Stimulated activated CD8-positive, alpha-beta memory T cell treated with anti-CD3 and anti-CD28 coated beads, Interleukin-15, amount 100 ng/mL, for 4 hours (primary cell): ENCODE measurements around the gene LRIT1.
A peak's percentile ranks its signal among the peaks of the same experiment; 100 is the strongest.
"Not testable (repeated sequence)": the region's sequence is repeated elsewhere in the genome, so short reads cannot be mapped to it uniquely, and the experiment has no call there.

ENCODE experiments used
- DNase-seq, 2 donors: peaks; one replicate each; pipeline ENCODE4 v3.0.0-alpha.2; 2020; ENCODE audit warnings: low read depth in 2 of 2

LRIT1 gene

GRCh38 chr10:84241185-84241790 is at the start of gene LRIT1:
Gene LRIT1, minus strand, starts transcription at chr10:84241546. Its CDS starts 107 bp downstream, at chr10:84241439.
- DNase-seq, result no peak

- DNase-seq, result no peak
Observed at GRCh38 chr10:84290235-84290634, 48.9 kb upstream of the LRIT1 start.

- DNase-seq, result no peak
Observed at GRCh38 chr10:84289521-84290200, 48.3 kb upstream of the LRIT1 start.

- DNase-seq, result no peak
Observed at GRCh38 chr10:84288151-84288550, 46.8 kb upstream of the LRIT1 start.

- DNase-seq, result no peak
Observed at GRCh38 chr10:84286695-84287094, 45.3 kb upstream of the LRIT1 start.

- DNase-seq, result not testable (repeated sequence)
Observed at GRCh38 chr10:84279876-84280475, 38.6 kb upstream of the LRIT1 start.

- DNase-seq, result no peak
Observed at GRCh38 chr10:84270708-84271107, 29.4 kb upstream of the LRIT1 start.

- DNase-seq, result no peak
Observed at GRCh38 chr10:84269773-84270172, 28.4 kb upstream of the LRIT1 start.

- DNase-seq, result no peak
Observed at GRCh38 chr10:84269162-84269561, 27.8 kb upstream of the LRIT1 start.

GRCh38 chr10:84267503-84268126 is 26.3 kb upstream of the LRIT1 start:
- DNase-seq, result peak; percentile 23 to 27

GRCh38 chr10:84265418-84265817 is 24.1 kb upstream of the LRIT1 start:
- DNase-seq, result no peak

GRCh38 chr10:84264611-84265141 is 23.3 kb upstream of the LRIT1 start:
- peak; percentile 40 to 41 for DNase-seq

- DNase-seq, result no peak
Observed at GRCh38 chr10:84263716-84264115, 22.4 kb upstream of the LRIT1 start.

GRCh38 chr10:84262190-84262956 is 21.0 kb upstream of the LRIT1 start:
- DNase-seq, result no peak

- DNase-seq, result no peak
Observed at GRCh38 chr10:84261236-84261915, 20.0 kb upstream of the LRIT1 start.

GRCh38 chr10:84258034-84258695 is 16.8 kb upstream of the LRIT1 start:
- no peak for DNase-seq

GRCh38 chr10:84257343-84258020 is 16.1 kb upstream of the LRIT1 start:
- DNase-seq, result no peak

- DNase-seq, result no peak
Observed at GRCh38 chr10:84256510-84257342, 15.4 kb upstream of the LRIT1 start.
